GM18498 (cell line): ENCODE results near the gene LPAR4.
"Not testable (repeated sequence)": the region's sequence is repeated elsewhere in the genome, so short reads cannot be mapped to it uniquely, and the experiment has no call there.

ENCODE experiments used
- ATAC-seq: cut with Tn5 transposase; IDR thresholded peaks from one replicate; pipeline ENCODE4 v1.9.1; 2021; ENCODE audit warnings: mild to moderate bottlenecking, moderate library complexity; ENCODE audit not compliant: unreplicated experiment

Gene LPAR4, protein sequence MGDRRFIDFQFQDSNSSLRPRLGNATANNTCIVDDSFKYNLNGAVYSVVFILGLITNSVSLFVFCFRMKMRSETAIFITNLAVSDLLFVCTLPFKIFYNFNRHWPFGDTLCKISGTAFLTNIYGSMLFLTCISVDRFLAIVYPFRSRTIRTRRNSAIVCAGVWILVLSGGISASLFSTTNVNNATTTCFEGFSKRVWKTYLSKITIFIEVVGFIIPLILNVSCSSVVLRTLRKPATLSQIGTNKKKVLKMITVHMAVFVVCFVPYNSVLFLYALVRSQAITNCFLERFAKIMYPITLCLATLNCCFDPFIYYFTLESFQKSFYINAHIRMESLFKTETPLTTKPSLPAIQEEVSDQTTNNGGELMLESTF

GRCh38 chrX:78747489-78747888, at the start of gene LPAR4:
Gene LPAR4, plus strand, starts transcription at chrX:78747720. Its CDS starts 7,150 bp downstream, at chrX:78754870.
- ATAC-seq: no peak

DNA sequence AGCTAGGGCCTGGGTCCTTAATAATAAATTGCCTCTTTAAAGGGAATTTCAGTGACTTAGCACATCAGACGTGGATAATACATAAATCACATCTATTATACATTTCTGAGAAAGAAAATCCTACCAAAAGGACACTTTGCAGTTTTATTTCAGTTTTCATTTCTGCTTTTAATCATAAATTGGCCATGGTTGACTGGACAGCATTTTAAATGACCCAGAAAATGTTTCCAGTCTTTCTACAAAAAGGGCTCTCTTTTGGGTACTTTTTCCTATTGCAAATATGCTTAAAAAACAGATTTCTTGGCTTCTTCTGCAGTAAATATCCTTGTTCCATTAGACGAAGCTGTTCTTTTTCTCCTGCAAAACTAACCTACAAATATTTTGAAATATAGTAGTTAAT, 41.4 kb upstream of the LPAR4 start:
- ATAC-seq: no peak

GRCh38 chrX:78708262-78708661, 39.3 kb upstream of the LPAR4 start:
- no peak for ATAC-seq

DNA sequence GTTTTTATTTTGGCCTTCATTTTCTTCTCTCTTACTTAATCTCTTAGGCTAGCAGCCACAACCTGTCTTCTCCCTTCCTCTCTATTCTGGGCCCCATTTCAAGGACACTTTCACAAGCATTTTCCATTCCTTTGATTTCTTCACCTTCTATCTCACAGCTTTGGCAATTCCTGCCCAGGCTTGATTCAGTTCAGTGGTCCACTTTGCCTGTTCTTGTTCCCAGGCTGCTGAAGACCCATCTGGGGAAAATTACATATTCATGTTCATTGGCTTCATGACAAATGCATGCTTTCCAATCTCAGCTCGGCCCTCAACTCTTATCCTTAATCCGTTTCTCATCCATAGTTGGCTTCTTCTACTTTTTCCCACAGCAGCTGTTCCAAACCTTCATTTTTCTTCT, 38.7 kb upstream of the LPAR4 start:
- no peak for ATAC-seq

DNA sequence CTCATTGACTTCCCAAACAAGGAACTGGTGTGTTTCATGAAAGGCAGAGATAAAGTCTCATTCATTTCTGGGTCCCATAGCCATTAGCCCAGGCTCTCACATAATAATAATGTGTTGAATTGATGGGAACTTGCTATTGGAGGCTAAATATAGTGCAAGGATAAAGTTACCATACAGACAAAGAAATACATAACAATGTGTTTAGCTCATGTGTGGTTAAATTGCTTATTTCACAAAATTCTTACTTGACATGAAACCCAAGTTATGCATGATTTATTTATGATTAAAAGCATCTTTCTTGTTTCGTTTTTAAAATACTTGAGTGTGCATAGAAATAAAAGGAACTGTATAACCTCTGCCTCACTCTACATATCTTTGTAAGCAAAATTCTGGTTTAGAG, 37.3 kb upstream of the LPAR4 start:
- no peak for ATAC-seq

DNA sequence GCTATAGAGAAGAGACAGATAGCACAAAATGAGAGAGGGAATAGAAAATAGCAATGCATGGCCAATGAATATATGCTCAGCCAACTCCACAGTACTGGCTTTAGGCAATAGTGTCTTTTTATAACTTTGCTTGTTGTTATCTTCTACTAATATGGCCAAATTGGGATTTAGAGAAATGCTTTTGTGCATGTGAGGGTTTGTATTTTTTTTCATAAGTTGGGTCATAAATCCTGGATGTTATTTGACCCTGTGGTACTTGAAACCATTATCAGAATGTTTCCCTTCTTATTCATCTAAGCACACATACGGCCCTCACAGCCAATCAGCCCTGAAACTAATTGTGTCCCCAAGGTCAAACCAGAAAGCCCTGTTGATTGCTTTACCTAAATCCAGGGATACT, 35.2 kb upstream of the LPAR4 start:
- ATAC-seq: no peak

DNA sequence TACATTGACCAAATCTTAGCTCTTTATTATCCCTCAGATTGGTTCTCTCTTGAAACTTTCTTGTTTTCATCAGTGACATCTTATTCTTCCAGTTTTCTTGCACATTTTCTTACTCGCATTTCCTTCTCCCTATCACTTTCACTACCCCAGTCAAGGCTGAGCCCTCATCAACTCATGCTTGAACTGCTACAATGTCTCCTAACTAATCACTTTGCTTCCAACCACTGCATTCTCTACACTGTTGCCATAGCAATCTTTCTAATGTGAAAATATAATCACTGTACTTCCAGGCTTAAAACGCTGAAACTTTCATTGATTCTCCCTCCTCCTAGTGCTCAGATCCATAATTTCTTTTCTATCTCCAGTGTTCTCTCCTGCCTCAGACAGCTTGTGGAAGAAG, 22.2 kb upstream of the LPAR4 start:
- ATAC-seq: no peak

- no peak for ATAC-seq
Measured at GRCh38 chrX:78746496-78746895, 1.0 kb upstream of the LPAR4 start.

- no peak for ATAC-seq
Measured at GRCh38 chrX:78747971-78748370, 451 bp downstream of the LPAR4 start.

- no peak for ATAC-seq
Measured at GRCh38 chrX:78748846-78749245, 1.3 kb downstream of the LPAR4 start.

DNA sequence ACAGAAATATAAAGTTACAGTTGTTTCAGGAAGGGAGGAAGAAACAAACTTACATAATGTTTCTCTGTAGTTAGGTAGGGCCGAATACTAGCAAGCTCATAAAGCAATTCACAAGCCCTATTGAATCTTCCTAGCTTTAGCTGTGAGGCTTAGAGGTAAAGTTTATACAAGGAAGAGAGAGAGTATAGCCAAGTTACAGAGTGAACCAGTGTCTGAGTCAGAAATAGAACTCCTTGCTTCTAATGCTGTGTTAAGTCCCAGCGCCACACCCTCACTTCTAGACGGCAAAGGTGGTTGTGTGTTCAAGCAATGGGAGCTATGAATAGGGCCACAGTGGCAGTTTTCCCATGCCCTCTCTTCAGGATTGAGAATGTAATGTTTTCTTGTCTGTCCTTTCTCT, 6.1 kb downstream of the LPAR4 start:
- no peak for ATAC-seq

GRCh38 chrX:78754917-78755316, 7.4 kb downstream of the LPAR4 start:
- ATAC-seq: peak; percentile 94

- no peak for ATAC-seq
Measured at GRCh38 chrX:78759081-78759480, 11.6 kb downstream of the LPAR4 start.

- no peak for ATAC-seq
Measured at GRCh38 chrX:78769101-78769755, 21.7 kb downstream of the LPAR4 start.

- ATAC-seq: no peak
Measured at GRCh38 chrX:78769946-78770345, 22.4 kb downstream of the LPAR4 start.

DNA sequence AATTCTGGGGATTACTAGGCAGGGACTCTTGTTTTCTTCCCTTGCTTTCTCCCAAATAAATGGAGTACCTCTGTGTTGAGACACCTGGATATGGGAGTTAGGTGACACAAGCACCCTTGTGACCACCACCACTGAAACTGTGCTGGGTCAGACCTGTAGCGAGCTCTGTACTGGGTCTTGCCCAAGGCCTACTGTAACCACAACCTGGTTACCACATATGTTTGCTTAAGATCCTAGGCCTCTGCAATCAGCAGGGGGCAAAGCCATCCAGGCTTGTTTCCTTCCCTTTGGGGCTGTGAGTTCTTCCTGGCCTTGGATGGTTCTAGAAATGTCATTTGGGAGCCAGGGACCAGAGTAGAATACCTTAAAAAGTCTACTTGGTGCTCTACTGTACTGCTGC, 49.4 kb downstream of the LPAR4 start:
- no peak for ATAC-seq

DNA sequence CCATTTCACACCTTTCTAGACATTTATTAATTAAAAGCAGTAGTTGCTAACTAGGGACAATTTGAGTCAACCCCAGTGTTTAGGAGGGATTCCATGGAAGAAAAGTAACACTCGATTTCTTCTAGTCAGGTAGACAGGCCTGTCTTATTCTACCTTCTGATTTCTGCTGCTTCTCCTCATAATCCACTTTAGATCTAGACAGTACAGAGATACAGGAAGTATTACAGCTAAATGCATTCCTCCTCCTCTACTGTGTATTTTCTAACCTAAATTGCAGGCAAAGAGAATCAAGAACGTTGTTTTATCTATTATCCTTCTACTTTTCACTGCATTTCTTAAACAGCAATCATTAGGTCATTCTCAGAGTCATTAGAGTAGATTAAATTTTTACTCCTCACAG, 52.6 kb downstream of the LPAR4 start:
- ATAC-seq: no peak

GRCh38 chrX:78800694-78801093, 53.2 kb downstream of the LPAR4 start:
- no peak for ATAC-seq

- ATAC-seq: no peak
Measured at GRCh38 chrX:78801522-78801921, 54.0 kb downstream of the LPAR4 start.

DNA sequence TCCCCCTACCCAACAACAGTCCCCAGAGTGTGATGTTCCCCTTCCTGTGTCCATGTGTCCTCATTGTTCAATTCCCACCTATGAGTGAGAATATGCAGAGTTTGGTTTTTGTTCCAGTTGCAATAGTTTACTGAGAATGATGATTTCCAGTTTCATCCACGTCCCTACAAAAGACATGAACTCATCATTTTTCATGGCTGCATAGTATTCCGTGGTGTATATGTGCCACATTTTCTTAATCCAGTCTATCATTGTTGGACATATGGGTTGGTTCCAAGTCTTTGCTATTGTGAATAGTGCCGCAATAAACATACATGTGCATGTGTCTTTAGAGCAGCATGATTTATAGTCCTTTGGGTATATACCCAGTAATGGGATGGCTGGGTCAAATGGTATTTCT, 55.0 kb downstream of the LPAR4 start:
- not testable (repeated sequence) for ATAC-seq
